AG08396 (cell line): Measurements from ENCODE around the gene TNFRSF6B.
"Not testable (repeated sequence)": the region's sequence is repeated elsewhere in the genome, so short reads cannot be mapped to it uniquely, and the experiment has no call there.

Experiments
- DNase-seq: peaks from one replicate; pipeline ENCODE4 v3.0.0; 2012; ENCODE audit warnings: low spot score, mixed read lengths

TNFRSF6B gene

GRCh38 chr20:63708301-63709148 lies 12.1 kb downstream of the TNFRSF6B start:
- peak; percentile 24 for DNase-seq

- no peak for DNase-seq
Observed at GRCh38 chr20:63709149-63709527, 12.7 kb downstream of the TNFRSF6B start.

- no peak for DNase-seq
Observed at GRCh38 chr20:63711085-63711645, 14.7 kb downstream of the TNFRSF6B start.

- no peak for DNase-seq
Observed at GRCh38 chr20:63712191-63712590, 15.7 kb downstream of the TNFRSF6B start.

GRCh38 chr20:63714858-63715257 lies 18.4 kb downstream of the TNFRSF6B start:
- no peak for DNase-seq

- DNase-seq: no peak
Observed at GRCh38 chr20:63718996-63719395, 22.5 kb downstream of the TNFRSF6B start.

- not testable (repeated sequence) for DNase-seq
Observed at GRCh38 chr20:63722967-63723622, 26.6 kb downstream of the TNFRSF6B start.

GRCh38 chr20:63730189-63730733 lies 33.8 kb downstream of the TNFRSF6B start:
- not testable (repeated sequence) for DNase-seq

GRCh38 chr20:63731410-63731809 lies 35.0 kb downstream of the TNFRSF6B start:
- DNase-seq: no peak

GRCh38 chr20:63732118-63733095 lies 36.0 kb downstream of the TNFRSF6B start:
- DNase-seq: no peak

- DNase-seq: no peak
Observed at GRCh38 chr20:63733117-63733516, 36.7 kb downstream of the TNFRSF6B start.

- DNase-seq: no peak
Observed at GRCh38 chr20:63733579-63734081, 37.2 kb downstream of the TNFRSF6B start.

- no peak for DNase-seq
Observed at GRCh38 chr20:63734111-63734945, 37.9 kb downstream of the TNFRSF6B start.

GRCh38 chr20:63734946-63735858 lies 38.8 kb downstream of the TNFRSF6B start:
- no peak for DNase-seq

GRCh38 chr20:63735859-63736718 lies 39.6 kb downstream of the TNFRSF6B start, which contains the start of gene LIME1:
LIME1 (plus strand) TSS chr20:63736664; CDS start chr20:63737550, 886 bp downstream.
- no peak for DNase-seq

- DNase-seq: no peak
Observed at GRCh38 chr20:63736893-63737694, 40.6 kb downstream of the TNFRSF6B start.

GRCh38 chr20:63737695-63737944 lies 41.2 kb downstream of the TNFRSF6B start:
- no peak for DNase-seq
